Ishikawa (cell line): Measurements from ENCODE around the gene CACNA2D3.

Source experiments
- CEBPB ChIP-seq: IDR thresholded peaks from 2 replicates; pipeline ENCODE4 v1.6.1; 2012
- CREB1 ChIP-seq: IDR thresholded peaks from 2 replicates; pipeline ENCODE4 v1.6.1; 2012; ENCODE audit warnings: low read depth
- EGR1 ChIP-seq: IDR thresholded peaks from 2 replicates; pipeline ENCODE4 v1.6.1; 2012
- EP300 ChIP-seq: IDR thresholded peaks from 2 replicates; pipeline ENCODE4 v1.6.1; 2012; ENCODE audit warnings: borderline replicate concordance
- FOXM1 ChIP-seq: IDR thresholded peaks from 2 replicates; pipeline ENCODE4 v1.6.1; 2012; ENCODE audit warnings: low read depth, borderline replicate concordance
- MAX ChIP-seq: IDR thresholded peaks from 2 replicates; pipeline ENCODE4 v1.6.1; 2012
- NFIC ChIP-seq: IDR thresholded peaks from 2 replicates; pipeline ENCODE4 v1.6.1; 2012
- RAD21 ChIP-seq: IDR thresholded peaks from 2 replicates; pipeline ENCODE4 v1.6.1; 2012; ENCODE audit warnings: low read depth
- REST ChIP-seq: IDR thresholded peaks from 2 replicates; pipeline ENCODE4 v1.6.1; 2012; ENCODE audit warnings: low read depth, mild to moderate bottlenecking
- TAF1 ChIP-seq: IDR thresholded peaks from 2 replicates; pipeline ENCODE4 v1.6.1; 2012; ENCODE audit warnings: low read depth, mild to moderate bottlenecking
- TCF12 ChIP-seq: IDR thresholded peaks from 2 replicates; pipeline ENCODE4 v1.6.1; 2012; ENCODE audit warnings: low read depth
- TEAD4 ChIP-seq: IDR thresholded peaks from 2 replicates; pipeline ENCODE4 v1.6.1; 2012
- USF1 ChIP-seq: IDR thresholded peaks from 2 replicates; pipeline ENCODE4 v1.6.1; 2012
- YY1 ChIP-seq: IDR thresholded peaks from 2 replicates; pipeline ENCODE4 v1.6.1; 2012; ENCODE audit warnings: low read depth
- ZBTB7A ChIP-seq: IDR thresholded peaks from 2 replicates; pipeline ENCODE4 v1.6.1; 2012; ENCODE audit warnings: low read depth

CACNA2D3 gene

GRCh38 chr3:54121414-54122323, 683 bp upstream of the CACNA2D3 start:
- 0 out of 2 replicates have a peak, but pooled peaks have one; percentile 4 for TF ChIP-seq MAX
- 0 out of 2 replicates have a peak, but pooled peaks have one; percentile 22 for TF ChIP-seq ZBTB7A
- TF ChIP-seq YY1 = no peak
- no peak for TF ChIP-seq USF1
- TF ChIP-seq REST = no peak

GRCh38 chr3:54123003-54123775, 837 bp downstream of the CACNA2D3 start:
- TF ChIP-seq MAX (no peak), FOXM1 (no peak), TAF1 (no peak), USF1 (no peak), EGR1 (no peak), REST (no peak), CEBPB (no peak), TEAD4 (no peak), NFIC (no peak), RAD21 (no peak), YY1 (no peak), TCF12 (no peak), EP300 (no peak), ZBTB7A (no peak), CREB1 (no peak)

- TF ChIP-seq CREB1 (no peak), REST (no peak), TAF1 (no peak), YY1 (no peak), USF1 (no peak), TEAD4 (no peak), EGR1 (no peak), ZBTB7A (no peak), NFIC (no peak), FOXM1 (no peak), MAX (no peak), RAD21 (no peak), TCF12 (no peak), EP300 (no peak)
Observed at GRCh38 chr3:54123776-54124196, 1.4 kb downstream of the CACNA2D3 start.
